Muscle of arm (tissue), 12 donors: ENCODE data around the gene ALG14. TPM values are rescaled to one million over a fixed set of nuclear protein-coding genes. Genes with fewer than 3 reads are reported as not detected.
"Not testable (repeated sequence)": the region's sequence is repeated elsewhere in the genome, so short reads cannot be mapped to it uniquely, and the experiment has no call there.

ENCODE experiments used
- DNase-seq: peaks from one replicate; pipeline ENCODE4 v3.0.0-alpha.2; 2013
- polyA plus RNA-seq, 12 donors: library from polyadenylated mRNA; unstranded; fragments of 120-200 nt; gene quantifications; one replicate each; pipeline ENCODE4 v1.2.1, GENCODE V29; 2013; ENCODE audit not compliant: insufficient read length in 12 of 12

Gene ALG14
- polyA plus RNA-seq, 12 donors: 1.4 to 8.2 (median 6.4) TPM; not detected in 1

GRCh38 chr1:94958081-94958480, 114.7 kb downstream of the ALG14 start:
- no peak for DNase-seq

- DNase-seq: no peak
These were observed 116.8 kb downstream of the ALG14 start for GRCh38 chr1:94955767-94956632.

GRCh38 chr1:94954263-94955220, 118.2 kb downstream of the ALG14 start:
- DNase-seq: no peak

- DNase-seq: no peak
These were observed 119.0 kb downstream of the ALG14 start for GRCh38 chr1:94953746-94954145.

- no peak for DNase-seq
These were observed 119.6 kb downstream of the ALG14 start for GRCh38 chr1:94953107-94953506.

GRCh38 chr1:94952539-94952938, 120.2 kb downstream of the ALG14 start:
- DNase-seq: no peak

GRCh38 chr1:94951509-94952208, 121.1 kb downstream of the ALG14 start:
- DNase-seq: no peak

GRCh38 chr1:94951046-94951445, 121.7 kb downstream of the ALG14 start:
- DNase-seq: no peak

- no peak for DNase-seq
These were observed 122.8 kb downstream of the ALG14 start for GRCh38 chr1:94949681-94950661.

- no peak for DNase-seq
These were observed 125.3 kb downstream of the ALG14 start for GRCh38 chr1:94947437-94947836.

GRCh38 chr1:94946886-94947285, 125.9 kb downstream of the ALG14 start:
- DNase-seq: no peak

- no peak for DNase-seq
These were observed 130.3 kb downstream of the ALG14 start for GRCh38 chr1:94942171-94943128.

GRCh38 chr1:94941480-94941879, 131.3 kb downstream of the ALG14 start:
- DNase-seq: not testable (repeated sequence)

- DNase-seq: no peak
These were observed 132.0 kb downstream of the ALG14 start for GRCh38 chr1:94940738-94941137.

- DNase-seq: no peak
These were observed 134.9 kb downstream of the ALG14 start for GRCh38 chr1:94937820-94938219.

GRCh38 chr1:94936861-94937620, 135.7 kb downstream of the ALG14 start:
- DNase-seq: no peak

- no peak for DNase-seq
These were observed 137.3 kb downstream of the ALG14 start for GRCh38 chr1:94935476-94935875.

GRCh38 chr1:94935034-94935433, 137.7 kb downstream of the ALG14 start:
- no peak for DNase-seq

- DNase-seq: no peak
These were observed 138.2 kb downstream of the ALG14 start for GRCh38 chr1:94934551-94934950.
